HG03457 (cell line): ENCODE data around the gene SORCS2.
"Not testable (repeated sequence)": the region's sequence is repeated elsewhere in the genome, so short reads cannot be mapped to it uniquely, and the experiment has no call there.

Experiments
- ATAC-seq: cut with Tn5 transposase; IDR thresholded peaks from one replicate; pipeline ENCODE4 v1.9.1; 2021; ENCODE audit warnings: moderate number of reproducible peaks; ENCODE audit not compliant: unreplicated experiment

SORCS2 gene

DNA sequence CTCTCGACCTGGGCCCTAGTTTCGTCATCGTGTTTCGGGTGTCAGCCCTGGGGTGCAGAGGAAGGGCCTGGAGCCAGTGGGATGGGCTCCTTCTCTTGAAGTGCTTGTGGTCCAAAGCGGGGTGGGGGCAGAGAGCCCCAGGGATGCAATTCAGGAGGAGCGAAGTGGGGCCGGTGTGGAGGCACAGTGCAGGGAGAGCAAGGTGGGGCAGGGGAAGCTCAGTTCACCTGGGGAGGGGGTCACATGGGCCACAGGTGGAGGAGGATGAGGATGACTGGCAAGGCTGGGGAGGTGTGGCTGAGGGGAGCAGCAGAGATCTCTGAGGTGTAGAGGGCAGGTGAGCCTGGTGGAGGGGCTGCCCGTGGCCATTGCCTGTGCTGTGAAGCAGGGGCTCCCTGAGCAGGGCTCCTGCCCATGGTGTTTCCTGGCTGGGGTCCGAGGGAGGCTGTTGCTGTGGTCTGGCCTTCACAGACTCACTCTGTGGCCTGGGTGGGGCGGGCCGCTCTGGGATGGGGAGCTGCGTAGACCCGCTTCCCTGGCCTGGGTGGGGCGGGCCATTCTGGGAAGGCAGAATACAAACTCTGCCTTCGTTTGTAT lies 6.9 kb downstream of the SORCS2 start:
- no peak for ATAC-seq

- ATAC-seq, result no peak
These were observed 7.6 kb downstream of the SORCS2 start for GRCh38 chr4:7199771-7200441.

- ATAC-seq, result no peak
These were observed 8.5 kb downstream of the SORCS2 start for GRCh38 chr4:7200801-7201200.

GRCh38 chr4:7201420-7202305 lies 9.3 kb downstream of the SORCS2 start:
- no peak for ATAC-seq

DNA sequence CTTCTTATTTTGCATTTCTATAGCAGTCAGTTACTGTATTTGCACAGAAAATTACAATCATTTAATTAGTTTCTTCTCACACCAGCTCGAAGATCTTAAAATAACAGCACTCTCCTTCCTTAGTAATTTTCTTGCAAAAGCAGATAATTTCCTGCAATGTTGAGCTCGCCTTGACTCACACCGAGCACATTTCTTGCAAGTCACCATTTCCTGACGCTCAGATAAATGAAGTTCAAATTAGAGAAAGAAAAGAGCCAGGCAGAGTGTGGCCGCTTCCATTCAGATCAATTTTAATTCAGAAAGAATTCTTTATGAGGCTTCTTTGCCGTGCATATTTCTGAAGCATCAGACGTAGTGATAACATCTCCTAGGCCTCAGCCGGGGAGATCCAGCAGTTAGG lies 10.1 kb downstream of the SORCS2 start:
- no peak for ATAC-seq

DNA sequence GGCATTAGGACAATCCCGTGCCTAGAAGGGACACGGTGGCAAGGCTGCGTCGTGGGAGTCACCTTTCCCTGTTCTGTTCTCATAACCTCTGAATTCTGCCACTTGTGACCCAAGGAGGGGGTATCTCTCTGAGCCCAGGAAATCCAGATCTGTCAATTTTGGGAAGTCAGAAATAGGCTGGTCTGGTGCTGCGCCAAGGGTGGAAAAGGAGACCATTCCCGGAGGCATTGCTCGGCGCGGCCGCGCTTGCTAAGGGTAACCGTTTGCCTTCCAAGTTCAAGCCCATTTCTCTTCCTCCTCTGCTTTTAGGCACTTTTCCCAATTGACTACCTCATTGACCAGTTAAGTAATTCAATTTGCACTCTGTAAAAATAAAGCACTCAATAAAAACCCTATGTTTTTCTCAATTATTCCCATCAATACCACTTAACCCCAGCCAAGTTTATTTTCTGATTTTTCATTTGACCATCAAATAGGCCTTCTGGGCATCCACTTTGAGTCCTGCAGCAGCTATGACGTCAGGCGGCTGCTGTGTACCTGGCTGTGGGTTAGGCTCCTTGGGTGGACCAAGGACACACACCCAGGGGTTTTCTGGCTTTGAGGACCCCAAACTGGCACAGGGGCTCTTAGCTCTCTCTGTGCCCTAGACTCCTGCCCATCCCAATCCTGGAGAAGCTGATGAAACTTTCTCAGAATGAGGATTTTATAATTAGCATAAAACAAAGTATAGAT lies 12.5 kb downstream of the SORCS2 start:
- ATAC-seq, result no peak

- no peak for ATAC-seq
These were observed 14.0 kb downstream of the SORCS2 start for GRCh38 chr4:7206385-7206784.

DNA sequence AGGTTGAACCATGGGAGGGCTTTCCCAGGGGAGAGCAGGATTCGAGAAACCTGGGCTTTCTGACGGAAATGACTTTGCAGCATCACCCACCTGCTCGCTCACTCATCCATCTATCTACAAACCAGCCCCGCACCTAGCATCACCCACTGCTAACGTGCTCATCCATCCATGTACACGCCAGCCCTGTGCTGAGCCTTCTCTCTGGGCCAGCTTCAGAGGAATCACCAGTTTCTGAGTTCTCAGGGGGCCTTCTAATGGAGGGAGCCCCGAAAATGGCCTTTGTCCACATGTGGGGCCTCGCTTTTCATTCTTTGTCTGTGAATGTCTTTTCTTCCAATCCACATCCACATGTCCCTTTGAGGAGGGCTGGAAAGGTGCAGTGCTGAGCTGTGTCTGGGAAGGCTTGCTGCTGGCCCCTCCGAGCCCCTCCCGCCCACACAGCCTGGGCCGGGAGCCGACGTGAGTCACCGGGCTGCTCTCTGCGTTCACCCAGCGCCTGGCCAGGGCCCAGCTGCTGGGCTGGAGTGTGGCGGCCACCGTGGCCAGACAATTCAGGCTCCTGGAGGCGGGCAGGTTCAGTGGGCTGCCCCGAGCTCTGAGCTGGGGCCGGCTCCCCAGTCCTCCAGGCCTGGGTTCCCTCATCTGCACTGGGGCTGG lies 14.7 kb downstream of the SORCS2 start:
- ATAC-seq, result no peak

DNA sequence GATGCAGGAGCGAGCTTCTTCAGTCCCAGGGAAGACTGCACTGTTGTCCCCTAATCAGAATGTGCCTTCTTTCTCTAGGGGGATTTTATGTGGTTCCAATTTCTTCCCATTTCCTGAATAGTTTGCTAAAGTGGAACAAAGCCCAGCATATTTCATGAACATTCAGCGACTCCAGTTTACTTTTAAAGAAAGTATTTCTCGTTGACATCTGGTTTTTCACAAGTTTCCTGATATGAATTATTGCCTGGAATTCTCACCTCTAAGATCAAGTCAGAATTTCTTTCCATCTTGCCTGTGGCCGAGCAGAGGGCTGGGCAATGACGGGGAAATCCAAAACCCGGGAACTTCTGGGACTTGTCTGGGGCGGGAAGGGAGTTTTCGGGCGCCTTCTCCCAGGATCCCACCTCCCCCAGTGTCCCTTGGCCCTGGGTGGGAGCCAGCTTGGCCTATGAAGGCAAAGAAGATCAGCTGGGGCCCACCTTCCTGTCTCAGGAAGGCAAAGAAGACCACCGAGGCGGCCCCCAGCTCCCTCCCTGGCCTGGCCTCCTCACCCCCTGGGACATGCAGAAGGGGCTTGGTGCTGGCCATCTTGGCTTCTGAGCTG lies 15.4 kb downstream of the SORCS2 start:
- no peak for ATAC-seq

GRCh38 chr4:7208509-7209451 lies 16.4 kb downstream of the SORCS2 start:
- ATAC-seq, result no peak

- no peak for ATAC-seq
These were observed 17.4 kb downstream of the SORCS2 start for GRCh38 chr4:7209699-7210098.

GRCh38 chr4:7210824-7211223 lies 18.5 kb downstream of the SORCS2 start:
- no peak for ATAC-seq

GRCh38 chr4:7212101-7212674 lies 19.9 kb downstream of the SORCS2 start:
- ATAC-seq, result no peak

DNA sequence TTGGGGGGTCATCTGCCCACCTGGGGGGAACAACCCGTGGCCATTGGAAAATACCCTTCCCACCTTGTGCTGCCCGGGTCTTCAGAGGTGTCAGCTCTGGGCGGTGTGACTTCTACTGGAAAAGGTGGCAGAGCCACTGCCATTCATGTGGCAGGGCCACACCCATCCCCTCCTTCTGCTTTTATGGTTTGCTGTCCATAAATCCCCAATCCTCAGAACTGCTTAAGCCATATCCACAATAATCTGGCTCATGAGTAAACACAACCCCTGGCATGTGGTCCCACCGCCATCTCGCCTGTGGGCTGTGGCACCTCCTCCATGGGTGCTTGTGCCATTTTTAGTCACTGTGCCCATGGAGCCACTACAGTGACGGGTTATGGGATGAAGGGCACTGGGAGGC lies 20.6 kb downstream of the SORCS2 start:
- ATAC-seq, result no peak

GRCh38 chr4:7213807-7214206 lies 21.5 kb downstream of the SORCS2 start:
- no peak for ATAC-seq

GRCh38 chr4:7214359-7214758 lies 22.0 kb downstream of the SORCS2 start:
- ATAC-seq, result no peak

DNA sequence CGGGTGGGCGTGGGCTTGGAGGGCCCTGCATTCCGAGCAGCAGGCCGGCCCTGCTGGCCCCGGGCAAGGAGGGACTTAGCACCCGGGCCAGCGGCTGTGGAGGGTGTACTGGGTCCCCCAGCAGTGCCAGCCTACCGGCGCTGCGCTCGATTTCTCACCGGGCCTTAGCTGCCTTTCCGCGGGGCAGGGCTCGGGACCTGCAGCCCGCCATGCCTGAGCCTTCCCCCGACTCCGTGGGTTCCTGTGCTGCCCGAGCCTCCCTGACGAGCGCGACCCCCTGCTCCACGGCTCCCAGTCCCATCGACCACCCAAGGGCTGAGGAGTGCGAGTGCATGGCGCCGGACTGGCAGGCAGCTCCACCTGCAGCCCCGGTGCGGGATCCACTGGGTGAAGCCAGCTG lies 22.8 kb downstream of the SORCS2 start:
- ATAC-seq, result not testable (repeated sequence)

DNA sequence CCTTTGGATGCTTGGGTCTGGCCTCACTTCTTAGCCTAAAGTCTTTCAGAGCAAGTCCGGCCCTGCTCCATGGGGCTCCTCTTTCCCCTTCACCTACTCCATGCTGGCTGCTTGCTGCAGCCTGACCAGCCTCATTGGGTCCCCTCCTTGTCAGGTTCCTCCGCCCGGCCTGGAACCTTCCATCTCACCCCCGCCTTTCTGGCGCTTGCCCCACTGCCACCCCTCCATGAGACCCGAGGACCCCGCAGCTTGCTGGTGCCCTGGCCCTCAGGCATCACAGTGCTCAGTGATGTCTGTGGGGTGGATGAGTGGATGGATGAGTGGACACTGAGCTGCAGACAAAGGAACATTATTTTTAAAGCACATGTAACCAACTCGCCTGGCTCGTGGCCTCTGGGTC lies 24.7 kb downstream of the SORCS2 start:
- no peak for ATAC-seq
